SK-N-MC (cell line): ENCODE data around the gene RCL1.

Experiments used
- EZH2 ChIP-seq: fragments of 200-600 bp; sonication (generic); IDR thresholded peaks from one replicate; pipeline ENCODE4 v1.6.1; 2017; ENCODE audit warnings: antibody characterized with exemption
- POLR2AphosphoS5 ChIP-seq: IDR thresholded peaks from 2 replicates; pipeline ENCODE4 v1.6.1; 2012; ENCODE audit warnings: mild to moderate bottlenecking, low read depth, low read length, borderline replicate concordance

- TF ChIP-seq EZH2 (no peak), POLR2AphosphoS5 (no peak)
Measured at GRCh38 chr9:4838189-4838546, 45.4 kb downstream of the RCL1 start.
